IPS-20b (cell line): ENCODE results near the gene KCNQ1.

Experiments
- H3K27ac ChIP-seq: one replicate; pipeline ENCODE4 v1.5.1; 2013; ENCODE audit warnings: low read length
- H3K27me3 ChIP-seq: 2 replicates; pipeline ENCODE4 v1.6.1; 2013; ENCODE audit warnings: mild to moderate bottlenecking, low read length, inconsistent platforms; ENCODE audit not compliant: insufficient read depth
- H3K36me3 ChIP-seq: 2 replicates; pipeline ENCODE4 v1.6.1; 2013; ENCODE audit warnings: low read depth, mild to moderate bottlenecking, inconsistent platforms, low read length, moderate library complexity; ENCODE audit not compliant: insufficient read depth
- H3K4me1 ChIP-seq: 2 replicates; pipeline ENCODE4 v1.6.1; 2013; ENCODE audit warnings: mild to moderate bottlenecking, control low read depth, inconsistent platforms, low read length, moderate library complexity; ENCODE audit not compliant: insufficient read depth
- H3K4me3 ChIP-seq: 2 replicates; pipeline ENCODE4 v1.5.1; 2013; ENCODE audit warnings: mild to moderate bottlenecking, low read length, inconsistent platforms
- H3K9ac ChIP-seq: 2 replicates; pipeline ENCODE4 v1.6.1; 2013; ENCODE audit warnings: low read depth, mild to moderate bottlenecking, inconsistent platforms, low read length, moderate library complexity
- H3K9me3 ChIP-seq: 2 replicates; pipeline ENCODE4 v1.6.1; 2013; ENCODE audit warnings: mild to moderate bottlenecking, low read depth, low read length, inconsistent platforms; ENCODE audit not compliant: insufficient read depth

KCNQ1 gene

DNA sequence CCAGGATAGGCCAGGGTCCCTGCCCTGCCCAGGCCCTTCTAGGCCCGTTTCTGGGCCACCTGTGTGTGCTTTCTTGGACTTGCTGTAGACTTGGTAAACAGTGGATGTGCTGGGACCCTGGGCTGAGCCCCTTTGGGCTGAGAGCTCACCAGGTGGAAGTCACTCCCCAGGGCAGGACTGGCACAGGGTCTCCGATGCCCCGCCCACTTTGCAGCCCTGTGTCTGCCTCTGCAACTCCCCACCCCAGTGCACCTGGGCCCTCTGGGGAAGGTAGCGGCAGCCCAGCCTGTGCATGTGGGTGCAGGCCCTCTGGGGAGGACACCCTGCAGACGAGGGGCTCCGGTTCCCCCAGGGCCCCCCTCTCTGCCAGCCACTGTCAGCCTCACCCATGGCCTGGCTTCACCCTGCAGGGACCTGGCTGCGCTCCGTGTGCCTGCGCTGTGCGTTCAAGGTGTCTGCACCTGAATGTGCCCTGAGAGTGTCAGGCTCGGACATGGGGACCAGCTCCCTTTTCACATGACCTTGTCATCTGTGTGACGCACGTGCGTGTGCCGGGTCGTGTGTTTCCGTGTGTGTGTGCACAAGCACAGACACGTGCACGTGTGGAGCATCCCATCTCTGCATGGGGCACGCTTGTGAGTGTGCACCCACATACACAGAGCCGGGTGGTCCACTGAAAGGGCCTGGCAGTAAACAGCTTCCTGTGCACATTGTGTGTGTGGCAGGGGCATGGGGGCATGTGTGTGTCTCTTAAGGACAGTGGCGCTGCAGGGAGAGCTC, 136.5 kb downstream of the KCNQ1 start:
- Histone ChIP-seq H3K4me3 (no peak overlapping the region), H3K27ac (no peak overlapping the region), H3K27me3 (peaks cover 92% of the 10 kb centered on the region), H3K36me3 (no peaks in the 10 kb centered on the region), H3K4me1 (no peaks in the 10 kb centered on the region), H3K9ac (no peak overlapping the region), H3K9me3 (no peaks in the 10 kb centered on the region)

DNA sequence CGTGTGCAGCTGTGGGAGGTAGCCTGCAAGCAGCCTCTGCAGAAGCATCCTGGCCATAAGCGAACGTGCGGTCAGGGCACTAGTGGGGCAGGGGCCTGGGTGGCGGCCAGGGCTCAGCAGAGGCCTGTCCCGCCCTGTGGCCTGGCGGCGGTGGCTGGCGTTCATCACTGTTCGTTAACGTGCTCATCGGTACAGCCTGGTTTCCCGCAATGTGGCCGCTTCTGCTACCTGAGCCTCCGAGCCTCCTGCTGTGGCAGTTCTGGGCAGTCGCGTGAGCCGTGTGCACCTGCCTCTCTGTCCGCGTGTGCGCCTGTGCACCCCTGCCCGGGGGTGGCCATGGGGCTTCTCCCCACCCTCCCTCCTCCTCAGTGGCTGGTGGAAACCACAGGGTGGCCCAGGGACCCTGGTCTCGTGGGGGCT, 137.1 kb downstream of the KCNQ1 start:
- H3K9me3 ChIP-seq = no peaks in the 10 kb centered on the region
- H3K4me1 ChIP-seq = no peaks in the 10 kb centered on the region
- H3K4me3 ChIP-seq = no peak overlapping the region
- no peaks in the 10 kb centered on the region for H3K36me3 ChIP-seq
- no peak overlapping the region for H3K27ac ChIP-seq
- H3K9ac ChIP-seq = no peak overlapping the region
- peaks cover 92% of the 10 kb centered on the region for H3K27me3 ChIP-seq

DNA sequence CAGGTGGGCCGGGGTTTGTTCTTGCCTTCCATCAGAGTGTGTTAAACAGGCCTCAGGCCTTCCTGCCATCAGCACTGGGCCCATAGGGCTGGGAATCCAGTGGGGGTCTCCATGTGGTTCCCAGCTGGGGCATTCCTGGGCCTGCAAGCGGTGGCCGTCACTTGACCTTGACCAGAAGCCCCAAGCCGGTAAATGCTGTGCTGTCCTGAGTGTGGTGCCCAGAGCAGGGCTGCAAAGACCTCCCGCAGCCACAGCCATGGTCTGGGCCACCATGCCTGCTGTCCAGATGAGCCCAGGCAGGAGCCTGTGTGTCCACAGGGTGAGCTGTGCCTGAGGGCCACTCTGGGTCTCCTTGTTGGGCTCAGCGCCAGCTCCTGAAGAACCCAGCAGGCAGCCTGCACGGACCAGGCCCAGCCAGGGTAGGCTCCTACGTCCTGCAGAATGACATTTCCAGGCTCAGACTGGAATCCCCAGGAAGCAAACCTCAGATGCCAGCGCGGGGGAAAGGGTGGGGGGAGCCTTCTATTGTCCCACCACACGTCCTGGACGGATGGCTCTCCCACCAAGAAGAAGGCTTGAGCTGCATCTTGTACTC, 137.6 kb downstream of the KCNQ1 start:
- H3K4me3 ChIP-seq = no peak overlapping the region
- H3K9me3 ChIP-seq = no peaks in the 10 kb centered on the region
- H3K36me3 ChIP-seq = no peaks in the 10 kb centered on the region
- H3K4me1 ChIP-seq = no peaks in the 10 kb centered on the region
- H3K27ac ChIP-seq = no peak overlapping the region
- peaks cover 93% of the 10 kb centered on the region for H3K27me3 ChIP-seq
- no peak overlapping the region for H3K9ac ChIP-seq

DNA sequence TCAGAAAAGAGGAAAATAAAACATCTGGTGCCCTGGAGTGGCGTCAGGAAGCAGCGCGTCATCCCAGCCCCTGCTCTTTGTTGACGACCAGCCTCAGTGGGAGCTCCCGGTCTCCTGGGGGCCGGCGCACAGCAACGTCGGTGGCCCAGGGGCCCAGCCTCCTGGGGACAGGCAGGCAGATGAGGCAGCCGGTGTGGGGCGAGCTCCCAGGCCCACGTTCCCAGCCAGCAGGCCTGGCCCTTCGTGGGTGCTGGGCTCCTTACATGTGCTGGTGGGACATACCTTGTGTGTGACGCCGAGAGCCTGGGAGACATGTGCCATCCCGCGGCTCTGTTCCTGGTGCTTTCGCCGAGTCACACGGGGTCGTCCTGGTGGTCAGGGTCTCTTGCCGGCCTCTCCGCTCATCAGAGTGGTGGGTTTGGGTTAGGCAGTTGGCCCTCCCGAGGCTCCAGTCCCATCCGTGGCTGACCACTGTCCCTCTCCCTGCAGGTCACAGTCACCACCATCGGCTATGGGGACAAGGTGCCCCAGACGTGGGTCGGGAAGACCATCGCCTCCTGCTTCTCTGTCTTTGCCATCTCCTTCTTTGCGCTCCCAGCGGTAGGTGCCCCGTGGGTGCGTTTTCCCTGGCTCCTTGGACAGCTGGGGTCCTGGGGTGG, 138.3 kb downstream of the KCNQ1 start:
- Histone ChIP-seq H3K9me3 (no peaks in the 10 kb centered on the region), H3K27me3 (peaks cover 97% of the 10 kb centered on the region), H3K9ac (no peak overlapping the region), H3K4me3 (no peak overlapping the region), H3K36me3 (no peaks in the 10 kb centered on the region), H3K27ac (no peak overlapping the region), H3K4me1 (no peaks in the 10 kb centered on the region)

DNA sequence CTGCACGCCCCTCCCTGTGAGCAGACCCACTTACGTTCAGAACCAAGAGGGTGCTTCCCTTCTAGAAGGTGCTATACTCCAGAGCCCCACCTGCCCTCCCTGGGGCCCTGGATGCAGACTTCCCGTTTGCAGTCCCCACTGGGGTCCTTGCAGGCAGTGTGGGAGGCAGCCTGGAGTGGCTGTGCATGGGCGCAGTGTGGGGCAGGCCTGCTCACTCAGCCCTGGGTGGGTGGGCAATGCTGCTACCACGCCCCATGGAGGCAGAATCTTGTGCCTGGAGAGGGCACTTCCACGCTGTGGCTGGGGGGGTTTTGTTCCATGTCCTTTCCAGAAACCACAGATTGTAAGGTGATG, 138.8 kb downstream of the KCNQ1 start:
- H3K36me3 ChIP-seq = no peaks in the 10 kb centered on the region
- H3K27me3 ChIP-seq = peaks cover 97% of the 10 kb centered on the region
- H3K27ac ChIP-seq = no peak overlapping the region
- no peak overlapping the region for H3K9ac ChIP-seq
- no peak overlapping the region for H3K4me3 ChIP-seq
- H3K9me3 ChIP-seq = no peaks in the 10 kb centered on the region
- H3K4me1 ChIP-seq = no peaks in the 10 kb centered on the region

DNA sequence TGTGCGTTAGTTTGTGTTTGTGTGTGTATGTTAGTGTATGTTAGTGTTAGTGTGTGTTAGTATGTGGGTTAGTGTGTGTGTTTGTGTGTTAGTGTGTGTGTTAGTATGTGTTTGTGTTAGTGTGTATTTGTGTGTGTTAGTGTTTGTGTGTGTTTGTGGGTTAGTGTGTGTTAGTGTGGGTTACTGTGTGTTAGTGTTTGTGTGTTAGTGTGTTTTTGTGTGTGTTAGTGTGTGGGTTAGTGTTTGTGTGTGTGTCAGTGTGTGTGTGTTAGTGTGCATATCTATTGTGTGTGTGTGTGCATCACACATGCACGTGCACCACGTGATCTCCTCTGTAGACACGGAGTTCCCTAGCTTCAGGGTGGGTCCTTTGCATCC, 139.6 kb downstream of the KCNQ1 start:
- H3K4me3 ChIP-seq = no peak overlapping the region
- no peak overlapping the region for H3K9ac ChIP-seq
- H3K27ac ChIP-seq = no peak overlapping the region
- peaks cover 97% of the 10 kb centered on the region for H3K27me3 ChIP-seq
- H3K9me3 ChIP-seq = no peaks in the 10 kb centered on the region
- H3K4me1 ChIP-seq = no peaks in the 10 kb centered on the region
- no peaks in the 10 kb centered on the region for H3K36me3 ChIP-seq

DNA sequence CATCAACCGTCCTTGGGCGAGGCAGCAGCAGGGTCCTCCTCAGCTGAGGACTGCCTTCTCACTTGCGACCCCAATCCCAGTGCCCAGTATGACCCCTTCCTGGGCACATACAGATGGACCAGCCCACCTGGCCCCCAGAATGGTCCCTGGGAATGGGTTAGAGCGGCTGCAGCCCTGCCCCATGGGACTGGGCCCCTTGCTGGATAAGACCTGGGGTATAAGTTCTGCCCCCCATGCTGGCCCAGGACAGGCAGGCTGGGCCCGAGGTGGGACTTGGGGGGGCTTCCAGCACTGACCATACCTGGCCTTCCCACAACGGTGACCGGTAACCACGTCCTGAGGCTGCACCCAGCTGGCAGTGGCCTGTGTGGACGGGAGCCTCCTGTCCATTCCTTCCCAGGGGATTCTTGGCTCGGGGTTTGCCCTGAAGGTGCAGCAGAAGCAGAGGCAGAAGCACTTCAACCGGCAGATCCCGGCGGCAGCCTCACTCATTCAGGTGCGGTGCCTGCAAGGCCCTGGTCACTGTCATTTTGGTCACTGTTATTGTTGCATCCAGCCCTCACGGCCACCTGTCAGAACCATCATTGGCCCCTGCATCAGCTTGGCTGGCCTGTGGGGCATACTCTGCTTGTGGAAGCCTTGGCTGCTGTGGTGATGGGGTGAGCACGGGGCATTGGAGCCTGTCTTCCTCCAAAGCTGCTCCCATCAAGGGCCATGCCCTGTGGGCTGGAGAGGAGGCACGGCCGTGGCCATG, 140.2 kb downstream of the KCNQ1 start:
- H3K27ac ChIP-seq = no peak overlapping the region
- no peak overlapping the region for H3K9ac ChIP-seq
- H3K36me3 ChIP-seq = no peaks in the 10 kb centered on the region
- H3K4me1 ChIP-seq = no peaks in the 10 kb centered on the region
- H3K9me3 ChIP-seq = no peaks in the 10 kb centered on the region
- no peak overlapping the region for H3K4me3 ChIP-seq
- peaks cover 99% of the 10 kb centered on the region for H3K27me3 ChIP-seq

DNA sequence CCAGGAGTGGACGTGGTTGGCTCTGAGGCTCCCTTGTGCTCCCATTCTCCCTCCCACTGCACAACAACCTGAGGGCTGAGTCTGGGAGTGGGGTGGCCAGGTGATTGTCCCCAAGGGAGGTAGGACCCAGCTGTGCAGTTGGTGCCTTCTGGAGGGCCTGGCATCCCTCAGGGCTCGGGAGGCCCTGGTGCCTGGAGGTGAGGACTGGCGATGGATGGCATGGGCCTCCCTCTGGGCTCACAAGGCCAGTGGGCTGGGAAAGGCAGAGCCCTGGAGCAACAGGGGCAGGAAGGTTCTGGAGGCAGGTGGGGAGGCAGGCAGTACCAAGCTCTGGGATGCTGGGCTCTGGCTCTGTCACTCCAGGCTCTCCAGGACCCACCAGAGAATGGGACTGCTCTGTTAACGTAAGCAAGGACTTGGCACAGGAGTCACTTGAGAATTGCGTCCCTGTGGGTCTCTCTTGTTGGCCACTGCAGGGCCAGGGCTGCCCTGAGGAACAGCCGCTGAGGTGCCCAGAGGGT, 140.8 kb downstream of the KCNQ1 start:
- peaks cover 100% of the 10 kb centered on the region for H3K27me3 ChIP-seq
- no peaks in the 10 kb centered on the region for H3K4me1 ChIP-seq
- H3K9me3 ChIP-seq = no peaks in the 10 kb centered on the region

DNA sequence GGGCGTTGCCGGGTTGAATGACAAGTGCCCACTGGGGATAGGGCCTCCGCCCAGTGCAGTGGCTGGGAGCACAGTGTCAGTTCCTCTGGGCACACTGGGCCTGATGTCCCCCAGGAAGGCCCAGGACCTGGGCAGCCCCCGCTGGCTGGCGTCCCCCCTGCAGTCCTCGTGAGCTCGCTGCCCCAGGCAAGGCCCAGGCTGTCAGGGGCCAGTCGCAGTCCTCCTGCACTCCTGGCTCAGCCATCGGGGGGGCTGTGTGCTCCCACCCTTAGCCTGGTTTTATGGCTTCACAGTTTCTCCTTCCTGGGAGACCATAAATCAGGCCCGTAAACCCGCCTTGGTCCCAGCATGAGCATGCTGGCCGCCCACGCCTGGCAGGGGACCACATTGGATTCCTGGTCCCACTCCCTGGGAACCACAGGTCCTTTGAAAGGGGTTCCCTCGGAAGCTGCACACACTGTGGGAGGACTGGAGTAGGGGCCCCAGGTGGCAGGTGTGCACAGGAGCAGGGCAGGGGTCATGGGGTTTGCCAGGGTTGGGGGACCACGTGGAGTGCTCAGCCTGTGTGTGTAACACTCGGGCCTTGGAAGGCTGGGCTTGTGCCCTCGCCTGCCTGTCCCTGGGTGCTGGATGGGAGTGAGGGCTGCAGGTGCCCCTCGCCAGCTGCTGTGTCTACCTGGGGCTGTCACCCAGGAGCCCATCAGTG, 141.4 kb downstream of the KCNQ1 start:
- Histone ChIP-seq H3K4me3 (no peak overlapping the region), H3K9me3 (no peaks in the 10 kb centered on the region), H3K27me3 (peaks cover 100% of the 10 kb centered on the region), H3K27ac (no peak overlapping the region), H3K36me3 (no peaks in the 10 kb centered on the region), H3K4me1 (no peaks in the 10 kb centered on the region), H3K9ac (no peak overlapping the region)

More for the DNA sequence above, 140.8 kb downstream of the KCNQ1 start:
- Histone ChIP-seq H3K4me3 (no peak overlapping the region), H3K9ac (no peak overlapping the region), H3K36me3 (no peaks in the 10 kb centered on the region), H3K27ac (no peak overlapping the region)

DNA sequence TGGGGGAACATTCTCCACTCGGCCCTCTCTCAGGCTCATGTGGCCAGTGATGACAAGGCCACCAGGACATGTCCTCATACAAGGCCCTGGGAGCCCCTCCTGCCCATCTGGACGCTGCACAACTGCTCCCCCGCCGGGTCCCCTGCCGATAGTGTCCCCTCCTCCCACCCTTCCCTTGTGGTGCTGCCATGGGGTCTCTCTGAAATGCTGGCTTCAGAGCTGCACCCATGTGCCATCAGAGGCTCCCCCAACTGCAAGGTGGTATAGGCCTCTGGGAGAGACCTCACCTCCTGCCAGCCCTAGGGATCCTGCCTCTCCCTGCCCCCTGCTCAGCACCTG, 142.0 kb downstream of the KCNQ1 start:
- Histone ChIP-seq H3K36me3 (no peaks in the 10 kb centered on the region), H3K27ac (no peak overlapping the region), H3K4me3 (no peak overlapping the region), H3K4me1 (no peaks in the 10 kb centered on the region), H3K27me3 (peaks cover 100% of the 10 kb centered on the region), H3K9ac (no peak overlapping the region), H3K9me3 (no peaks in the 10 kb centered on the region)
